ENCODE results near the gene MEDAG.

DNA sequence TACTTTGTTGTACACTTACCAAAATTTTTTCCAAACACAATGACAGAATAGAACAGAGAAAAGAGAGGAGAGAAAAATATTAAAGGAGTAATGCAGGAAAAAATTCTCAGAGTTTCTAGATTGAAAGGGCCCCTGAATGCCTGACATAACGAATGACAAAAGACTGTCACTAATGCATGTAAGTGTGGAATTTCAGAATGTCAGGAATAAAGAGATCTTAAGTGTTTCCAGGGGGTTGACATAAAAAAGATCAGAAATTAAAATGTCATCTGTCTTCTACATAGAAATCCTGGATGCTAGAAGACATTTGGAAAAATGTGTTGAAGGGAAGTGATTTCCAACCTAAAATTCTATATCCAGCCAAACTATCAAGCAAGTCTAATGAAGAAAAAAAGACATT lies 53.6 kb downstream of the MEDAG start:
- no peak for TF ChIP-seq EZH2phosphoT487 (IDR thresholded peaks at IDR 0.05)
- no peak for TF ChIP-seq EZH2 (IDR thresholded peaks at IDR 0.05)
- TF ChIP-seq, protein P1, sequence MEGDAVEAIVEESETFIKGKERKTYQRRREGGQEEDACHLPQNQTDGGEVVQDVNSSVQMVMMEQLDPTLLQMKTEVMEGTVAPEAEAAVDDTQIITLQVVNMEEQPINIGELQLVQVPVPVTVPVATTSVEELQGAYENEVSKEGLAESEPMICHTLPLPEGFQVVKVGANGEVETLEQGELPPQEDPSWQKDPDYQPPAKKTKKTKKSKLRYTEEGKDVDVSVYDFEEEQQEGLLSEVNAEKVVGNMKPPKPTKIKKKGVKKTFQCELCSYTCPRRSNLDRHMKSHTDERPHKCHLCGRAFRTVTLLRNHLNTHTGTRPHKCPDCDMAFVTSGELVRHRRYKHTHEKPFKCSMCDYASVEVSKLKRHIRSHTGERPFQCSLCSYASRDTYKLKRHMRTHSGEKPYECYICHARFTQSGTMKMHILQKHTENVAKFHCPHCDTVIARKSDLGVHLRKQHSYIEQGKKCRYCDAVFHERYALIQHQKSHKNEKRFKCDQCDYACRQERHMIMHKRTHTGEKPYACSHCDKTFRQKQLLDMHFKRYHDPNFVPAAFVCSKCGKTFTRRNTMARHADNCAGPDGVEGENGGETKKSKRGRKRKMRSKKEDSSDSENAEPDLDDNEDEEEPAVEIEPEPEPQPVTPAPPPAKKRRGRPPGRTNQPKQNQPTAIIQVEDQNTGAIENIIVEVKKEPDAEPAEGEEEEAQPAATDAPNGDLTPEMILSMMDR (IDR thresholded peaks at IDR 0.05), result no peak
